Kidney epithelial cell (primary cell): ENCODE measurements around the gene ALKBH5. TPM values are rescaled to one million over a fixed set of nuclear protein-coding genes. Genes with fewer than 3 reads are reported as not detected.
"Not testable (repeated sequence)": the region's sequence is repeated elsewhere in the genome, so short reads cannot be mapped to it uniquely, and the experiment has no call there.

ENCODE experiments used
- DNase-seq: peaks from one replicate; pipeline ENCODE4 v3.0.0-alpha.2; 2010; ENCODE audit warnings: low read depth
- H3K27me3 ChIP-seq: 2 replicates; pipeline ENCODE4 v1.6.0; 2011; ENCODE audit warnings: low read length; ENCODE audit not compliant: control insufficient read depth, insufficient read depth
- H3K36me3 ChIP-seq: 2 replicates; pipeline ENCODE4 v1.5.1; 2011; ENCODE audit warnings: low read length; ENCODE audit not compliant: control insufficient read depth, insufficient read depth
- H3K4me3 ChIP-seq: 2 replicates; pipeline ENCODE4 v1.5.1; 2011; ENCODE audit warnings: low read depth, mild to moderate bottlenecking, control low read depth, low read length
- CTCF ChIP-seq: IDR thresholded peaks from 2 replicates; pipeline ENCODE4 v1.5.1; 2011; ENCODE audit warnings: mild to moderate bottlenecking, moderate library complexity, low read length, control low read depth, inconsistent platforms; ENCODE audit not compliant: insufficient read depth, poor library complexity, severe bottlenecking
- total RNA-seq: library from RNA; depleted of rRNA; stranded (reverse); fragments of >200 nt; gene quantifications from 2 replicates; pipeline ENCODE4 v1.2.3, GENCODE V29; 2015

The ALKBH5 gene
- total RNA-seq, 1 donor from 2014 or later = 103 TPM

GRCh38 chr17:18205861-18206260 lies 22.2 kb downstream of the ALKBH5 start:
- Histone ChIP-seq H3K36me3 (peaks cover 5% of the 10 kb centered on the region), H3K27me3 (no peaks in the 10 kb centered on the region), H3K4me3 (no peak overlapping the region)
- TF ChIP-seq CTCF = no peak
- DNase-seq = no peak

GRCh38 chr17:18206962-18207361 lies 23.3 kb downstream of the ALKBH5 start:
- Histone ChIP-seq H3K36me3 (peaks cover 5% of the 10 kb centered on the region), H3K4me3 (no peak overlapping the region), H3K27me3 (no peaks in the 10 kb centered on the region)
- DNase-seq = no peak
- TF ChIP-seq CTCF = no peak

GRCh38 chr17:18208092-18208491 lies 24.5 kb downstream of the ALKBH5 start:
- TF ChIP-seq CTCF = no peak
- DNase-seq = no peak
- Histone ChIP-seq H3K36me3 (peaks cover 5% of the 10 kb centered on the region), H3K4me3 (no peak overlapping the region), H3K27me3 (no peaks in the 10 kb centered on the region)

- TF ChIP-seq CTCF = no peak
- Histone ChIP-seq H3K4me3 (no peak overlapping the region), H3K36me3 (no peaks in the 10 kb centered on the region), H3K27me3 (no peaks in the 10 kb centered on the region)
- no peak for DNase-seq
Measured at GRCh38 chr17:18213666-18214270, 30.1 kb downstream of the ALKBH5 start.

- not testable (repeated sequence) for H3K36me3 ChIP-seq, DNase-seq, H3K27me3 ChIP-seq, H3K4me3 ChIP-seq
Measured at GRCh38 chr17:18216906-18217305, 33.3 kb downstream of the ALKBH5 start.

- peak; percentile 98 for TF ChIP-seq CTCF
- Histone ChIP-seq H3K27me3 (no peaks in the 10 kb centered on the region), H3K36me3 (no peaks in the 10 kb centered on the region), H3K4me3 (no peak overlapping the region)
- no peak for DNase-seq
Measured at GRCh38 chr17:18217412-18218015, 33.9 kb downstream of the ALKBH5 start.
